SU-DHL-6 (cell line): ENCODE data around the gene RPS27L.

Source experiments
- H2AFZ ChIP-seq: fragments of 200-600 bp; sonication (generic); 2 replicates; pipeline ENCODE4 v1.6.1; 2014; ENCODE audit warnings: low read depth, mild to moderate bottlenecking, moderate library complexity, mixed read lengths, antibody characterized with exemption, low read length; ENCODE audit not compliant: severe bottlenecking
- H3F3A ChIP-seq: fragments of 200-600 bp; shearing (Covaris generic); 2 replicates; pipeline ENCODE4 v1.6.0; 2016; ENCODE audit warnings: antibody characterized with exemption, mild to moderate bottlenecking; ENCODE audit not compliant: insufficient read depth
- H3K27ac ChIP-seq: fragments of 200-600 bp; sonication (generic); 2 replicates; pipeline ENCODE4 v1.5.1; 2016; ENCODE audit warnings: low read depth, mild to moderate bottlenecking, low read length, moderate library complexity, mixed read lengths
- H3K27me3 ChIP-seq: fragments of 200-600 bp; sonication (generic), shearing (Covaris generic); 2 replicates; pipeline ENCODE4 v1.6.0; 2014; ENCODE audit warnings: mild to moderate bottlenecking, low read length
- H3K36me3 ChIP-seq: fragments of 200-600 bp; sonication (generic); 2 replicates; pipeline ENCODE4 v1.6.1; 2014; ENCODE audit warnings: mild to moderate bottlenecking, low read length, mixed read lengths
- H3K4me2 ChIP-seq: fragments of 300-600, 200-600 bp; shearing (Covaris generic), sonication (generic); 2 replicates; pipeline ENCODE4 v1.6.0; 2014; ENCODE audit warnings: low read length, low read depth, mild to moderate bottlenecking; ENCODE audit not compliant: poor library complexity, severe bottlenecking
- H3K4me3 ChIP-seq: fragments of 200-600 bp; sonication (generic); 2 replicates; pipeline ENCODE4 v1.5.1; 2014; ENCODE audit warnings: antibody characterized with exemption, low read length, mild to moderate bottlenecking, mixed read lengths; ENCODE audit not compliant: insufficient read depth, poor library complexity, severe bottlenecking
- H3K79me2 ChIP-seq: fragments of 200-600 bp; sonication (generic); 2 replicates; pipeline ENCODE4 v1.6.1; 2014; ENCODE audit warnings: mild to moderate bottlenecking, low read length, moderate library complexity; ENCODE audit not compliant: insufficient read depth
- H3K9ac ChIP-seq: fragments of 200-600 bp; sonication (generic); 2 replicates; pipeline ENCODE4 v1.7.0; 2014; ENCODE audit warnings: mild to moderate bottlenecking, low read length
- H3K9me2 ChIP-seq: fragments of 200-600 bp; sonication (generic); replicated peaks from 2 replicates; pipeline ENCODE4 v1.6.1; 2014; ENCODE audit warnings: low read length; ENCODE audit not compliant: insufficient read depth
- H3K9me3 ChIP-seq: fragments of 200-600 bp; sonication (generic); 2 replicates; pipeline ENCODE4 v1.6.1; 2014; ENCODE audit warnings: low read length, mixed read lengths; ENCODE audit not compliant: insufficient read depth
- H4K20me1 ChIP-seq: fragments of 200-600 bp; sonication (generic); 2 replicates; pipeline ENCODE4 v1.6.1; 2014; ENCODE audit warnings: low read depth, mild to moderate bottlenecking, antibody characterized with exemption, low read length, moderate library complexity, mixed read lengths
- EZH2phosphoT487 ChIP-seq: fragments of 200-600 bp; sonication (generic), shearing (Covaris generic); conservative IDR thresholded peaks from 2 replicates; pipeline ENCODE4 v1.6.1; 2018; ENCODE audit warnings: mild to moderate bottlenecking, antibody characterized with exemption, low read length, moderate library complexity, mixed read lengths
- TF ChIP-seq, protein P1 (sequence below): fragments of 200-600 bp; sonication (generic); IDR thresholded peaks from one replicate; pipeline ENCODE4 v1.5.1; 2017; ENCODE audit warnings: antibody characterized with exemption, mild to moderate bottlenecking, low read length, moderate library complexity; ENCODE audit not compliant: insufficient read depth, poor library complexity, severe bottlenecking

RPS27L gene

DNA sequence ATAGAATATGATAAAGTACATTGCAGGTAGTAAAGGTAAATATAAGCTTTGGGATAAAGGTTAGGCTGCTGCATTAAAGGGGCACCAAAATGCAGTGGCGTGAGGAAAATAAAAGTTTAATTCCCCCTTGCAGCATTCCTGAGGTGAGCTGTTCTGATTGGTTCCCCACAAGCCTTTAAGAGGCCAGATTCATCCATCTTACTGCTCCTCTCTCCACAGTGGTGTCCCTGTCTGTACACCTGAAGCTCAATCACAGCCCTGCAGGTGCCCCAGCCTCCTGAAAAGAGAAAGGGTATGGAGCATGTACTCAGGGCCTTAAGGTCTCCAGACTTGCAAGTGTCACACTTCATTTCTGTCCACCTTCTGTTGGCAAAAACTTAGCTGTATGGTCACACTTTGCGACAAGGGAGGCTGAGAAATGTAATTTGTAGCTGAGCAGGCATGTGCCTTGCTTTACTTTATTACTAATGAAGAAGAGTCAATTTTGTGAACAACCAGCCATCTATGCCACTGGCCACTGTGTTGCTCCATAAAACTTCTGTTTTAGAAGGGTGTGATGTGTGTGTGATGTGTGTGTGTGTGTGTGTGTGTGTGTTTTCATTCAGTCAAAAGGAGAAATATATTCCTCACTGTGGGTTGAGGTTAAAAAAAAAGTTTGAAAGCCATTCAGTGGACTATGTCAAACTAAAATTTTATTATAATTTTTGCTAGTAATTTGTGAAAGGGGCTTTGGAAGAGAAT lies 22.9 kb downstream of the RPS27L start:
- H3K27ac ChIP-seq: no peak overlapping the region
- H3K4me3 ChIP-seq: no peak overlapping the region
- no peaks in the 10 kb centered on the region for H3K27me3 ChIP-seq
- no peaks in the 10 kb centered on the region for H3K36me3 ChIP-seq
- no peak overlapping the region for H3K4me2 ChIP-seq
- no peaks in the 10 kb centered on the region for H3K79me2 ChIP-seq
- H3K9ac ChIP-seq: no peak overlapping the region
- H2AFZ ChIP-seq: no peak overlapping the region
- H4K20me1 ChIP-seq: no peaks in the 10 kb centered on the region
- TF ChIP-seq, protein P1, sequence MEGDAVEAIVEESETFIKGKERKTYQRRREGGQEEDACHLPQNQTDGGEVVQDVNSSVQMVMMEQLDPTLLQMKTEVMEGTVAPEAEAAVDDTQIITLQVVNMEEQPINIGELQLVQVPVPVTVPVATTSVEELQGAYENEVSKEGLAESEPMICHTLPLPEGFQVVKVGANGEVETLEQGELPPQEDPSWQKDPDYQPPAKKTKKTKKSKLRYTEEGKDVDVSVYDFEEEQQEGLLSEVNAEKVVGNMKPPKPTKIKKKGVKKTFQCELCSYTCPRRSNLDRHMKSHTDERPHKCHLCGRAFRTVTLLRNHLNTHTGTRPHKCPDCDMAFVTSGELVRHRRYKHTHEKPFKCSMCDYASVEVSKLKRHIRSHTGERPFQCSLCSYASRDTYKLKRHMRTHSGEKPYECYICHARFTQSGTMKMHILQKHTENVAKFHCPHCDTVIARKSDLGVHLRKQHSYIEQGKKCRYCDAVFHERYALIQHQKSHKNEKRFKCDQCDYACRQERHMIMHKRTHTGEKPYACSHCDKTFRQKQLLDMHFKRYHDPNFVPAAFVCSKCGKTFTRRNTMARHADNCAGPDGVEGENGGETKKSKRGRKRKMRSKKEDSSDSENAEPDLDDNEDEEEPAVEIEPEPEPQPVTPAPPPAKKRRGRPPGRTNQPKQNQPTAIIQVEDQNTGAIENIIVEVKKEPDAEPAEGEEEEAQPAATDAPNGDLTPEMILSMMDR: no peak
- TF ChIP-seq EZH2phosphoT487: no peak
- no peaks in the 10 kb centered on the region for H3K9me2 ChIP-seq
- H3K9me3 ChIP-seq: no peaks in the 10 kb centered on the region
- no peaks in the 10 kb centered on the region for H3F3A ChIP-seq

DNA sequence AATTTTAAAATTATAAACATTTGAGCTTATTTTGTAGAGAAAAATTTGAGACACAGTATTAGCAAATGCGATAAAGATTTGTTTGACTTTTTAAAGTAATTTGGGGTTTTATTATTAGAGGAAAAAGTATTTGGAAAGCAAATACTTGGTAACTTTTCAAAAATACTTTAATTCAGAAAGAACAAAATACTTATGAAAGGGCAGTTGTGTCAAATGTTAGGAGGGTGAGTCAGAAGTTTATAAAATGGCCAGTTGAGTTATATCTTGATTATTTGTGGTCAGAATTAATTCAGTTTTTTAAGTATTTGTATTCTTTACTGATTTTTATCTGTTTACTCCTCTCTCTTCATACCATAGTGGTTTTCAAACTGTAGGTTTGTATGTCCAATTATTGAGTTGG lies 23.5 kb downstream of the RPS27L start:
- Histone ChIP-seq H3K36me3 (no peaks in the 10 kb centered on the region), H3K9me3 (no peaks in the 10 kb centered on the region), H3K9ac (no peak overlapping the region), H3F3A (no peaks in the 10 kb centered on the region), H3K27me3 (no peaks in the 10 kb centered on the region), H3K4me3 (no peak overlapping the region), H3K79me2 (no peaks in the 10 kb centered on the region), H2AFZ (no peak overlapping the region), H4K20me1 (no peaks in the 10 kb centered on the region), H3K27ac (no peak overlapping the region), H3K4me2 (no peak overlapping the region), H3K9me2 (no peaks in the 10 kb centered on the region)
- TF ChIP-seq, protein P1: no peak
- TF ChIP-seq EZH2phosphoT487: no peak

DNA sequence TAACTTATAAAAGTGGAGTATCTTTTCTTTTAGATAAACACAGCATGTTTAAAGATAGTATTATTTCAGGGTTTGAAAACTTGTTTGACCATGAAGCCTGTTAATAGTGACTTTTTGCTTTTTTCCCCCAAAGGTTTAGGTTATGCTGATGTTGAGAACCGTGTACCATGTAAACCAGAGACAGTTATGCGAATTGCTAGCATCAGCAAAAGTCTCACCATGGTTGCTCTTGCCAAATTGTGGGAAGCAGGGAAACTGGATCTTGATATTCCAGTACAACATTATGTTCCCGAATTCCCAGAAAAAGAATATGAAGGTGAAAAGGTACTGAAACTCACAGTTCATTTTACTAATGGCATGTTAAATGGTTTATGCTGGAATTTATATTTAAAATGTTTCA lies 30.6 kb downstream of the RPS27L start:
- H3K9me2 ChIP-seq: no peaks in the 10 kb centered on the region
- no peak overlapping the region for H3K9ac ChIP-seq
- no peak overlapping the region for H3K4me2 ChIP-seq
- no peaks in the 10 kb centered on the region for H4K20me1 ChIP-seq
- no peaks in the 10 kb centered on the region for H3F3A ChIP-seq
- no peaks in the 10 kb centered on the region for H3K79me2 ChIP-seq
- H3K36me3 ChIP-seq: no peaks in the 10 kb centered on the region; the same call in 1 of the 2 replicates
- no peaks in the 10 kb centered on the region for H3K27me3 ChIP-seq
- no peak overlapping the region for H3K27ac ChIP-seq
- no peak overlapping the region for H2AFZ ChIP-seq
- no peak overlapping the region for H3K4me3 ChIP-seq
- TF ChIP-seq, protein P1: no peak
- H3K9me3 ChIP-seq: no peaks in the 10 kb centered on the region
